HG03280 (cell line): ENCODE data around the gene FAM171A2.
"Not testable (repeated sequence)": the region's sequence is repeated elsewhere in the genome, so short reads cannot be mapped to it uniquely, and the experiment has no call there.

Experiments
- ATAC-seq: cut with Tn5 transposase; IDR thresholded peaks from one replicate; pipeline ENCODE4 v1.9.1; 2021; ENCODE audit warnings: mild to moderate bottlenecking, moderate library complexity; ENCODE audit not compliant: unreplicated experiment

The FAM171A2 gene

GRCh38 chr17:44384281-44384822, 20.7 kb upstream of the FAM171A2 start:
- ATAC-seq = no peak

- ATAC-seq = no peak
Observed at GRCh38 chr17:44383861-44384260, 20.2 kb upstream of the FAM171A2 start.

- no peak for ATAC-seq
Observed at GRCh38 chr17:44383363-44383762, 19.7 kb upstream of the FAM171A2 start.

- ATAC-seq = no peak
Observed at GRCh38 chr17:44382917-44383316, 19.3 kb upstream of the FAM171A2 start.

- ATAC-seq = no peak
Observed at GRCh38 chr17:44381810-44382305, 18.2 kb upstream of the FAM171A2 start.

- no peak for ATAC-seq
Observed at GRCh38 chr17:44380767-44381166, 17.1 kb upstream of the FAM171A2 start.

GRCh38 chr17:44379887-44380286, 16.2 kb upstream of the FAM171A2 start:
- no peak for ATAC-seq

- no peak for ATAC-seq
Observed at GRCh38 chr17:44378171-44378705, 14.6 kb upstream of the FAM171A2 start.

GRCh38 chr17:44376779-44377178, 13.1 kb upstream of the FAM171A2 start:
- ATAC-seq = no peak

GRCh38 chr17:44376124-44376523, 12.5 kb upstream of the FAM171A2 start:
- no peak for ATAC-seq

GRCh38 chr17:44375196-44376017, 11.8 kb upstream of the FAM171A2 start:
- ATAC-seq = no peak

GRCh38 chr17:44374306-44375195, 10.9 kb upstream of the FAM171A2 start:
- no peak for ATAC-seq

- no peak for ATAC-seq
Observed at GRCh38 chr17:44372036-44372435, 8.4 kb upstream of the FAM171A2 start.

GRCh38 chr17:44369414-44370023, 5.9 kb upstream of the FAM171A2 start:
- not testable (repeated sequence) for ATAC-seq

- ATAC-seq = not testable (repeated sequence)
Observed at GRCh38 chr17:44368391-44369243, 5.0 kb upstream of the FAM171A2 start.

- no peak for ATAC-seq
Observed at GRCh38 chr17:44367231-44367979, 3.8 kb upstream of the FAM171A2 start.

GRCh38 chr17:44365051-44365450, 1.4 kb upstream of the FAM171A2 start:
- not testable (repeated sequence) for ATAC-seq

- no peak for ATAC-seq
Observed at GRCh38 chr17:44362949-44363612, 572 bp downstream of the FAM171A2 start.
